Loucy (cell line): Measurements from ENCODE around the gene CTDSP2.

Experiments used
- H2AFZ ChIP-seq: fragments of 200-600 bp; sonication (generic); 2 replicates; pipeline ENCODE4 v1.6.0; 2016; ENCODE audit warnings: antibody characterized with exemption, mild to moderate bottlenecking, low read length, moderate library complexity
- H3F3A ChIP-seq: fragments of 200-600 bp; 2 replicates; pipeline ENCODE4 v1.6.0; 2016; ENCODE audit warnings: antibody characterized with exemption, low read depth, mild to moderate bottlenecking
- H3K27me3 ChIP-seq: fragments of 200-600 bp; sonication (generic); 2 replicates; pipeline ENCODE4 v1.6.1; 2014; ENCODE audit warnings: low read length, mild to moderate bottlenecking; ENCODE audit not compliant: insufficient read depth, poor library complexity, severe bottlenecking
- H3K36me3 ChIP-seq: fragments of 200-600 bp; sonication (generic); 2 replicates; pipeline ENCODE4 v1.6.1; 2016; ENCODE audit warnings: low read length; ENCODE audit not compliant: insufficient read depth
- H3K4me1 ChIP-seq: fragments of 200-600 bp; sonication (generic); 2 replicates; pipeline ENCODE4 v1.5.1; 2014; ENCODE audit warnings: low read length, mild to moderate bottlenecking; ENCODE audit not compliant: insufficient read depth, poor library complexity, severe bottlenecking
- H3K4me2 ChIP-seq: fragments of 200-600 bp; sonication (generic); 2 replicates; pipeline ENCODE4 v1.6.0; 2014; ENCODE audit warnings: antibody characterized with exemption, low read length, low read depth, mild to moderate bottlenecking; ENCODE audit not compliant: poor library complexity, severe bottlenecking
- H3K4me3 ChIP-seq: fragments of 200-600 bp; sonication (generic); 2 replicates; pipeline ENCODE4 v1.5.1; 2014; ENCODE audit warnings: low read length, mild to moderate bottlenecking, mixed read lengths; ENCODE audit not compliant: poor library complexity, severe bottlenecking
- H3K79me2 ChIP-seq: fragments of 200-600 bp; sonication (generic); 2 replicates; pipeline ENCODE4 v1.6.1; 2014; ENCODE audit warnings: low read length; ENCODE audit not compliant: insufficient read depth
- H3K9ac ChIP-seq: fragments of 200-600 bp; sonication (generic); 2 replicates; pipeline ENCODE4 v1.6.0; 2014; ENCODE audit warnings: mild to moderate bottlenecking, low read depth, low read length, moderate library complexity; ENCODE audit not compliant: poor library complexity, severe bottlenecking
- H3K9me2 ChIP-seq: fragments of 200-600 bp; sonication (generic); replicated peaks from 2 replicates; pipeline ENCODE4 v1.6.1; 2016; ENCODE audit warnings: low read depth, low read length, mixed read lengths
- H3K9me3 ChIP-seq: fragments of 200-600 bp; sonication (generic); 2 replicates; pipeline ENCODE4 v1.6.1; 2014; ENCODE audit warnings: mild to moderate bottlenecking, antibody characterized with exemption, low read length, low read depth; ENCODE audit not compliant: insufficient read depth
- H4K20me1 ChIP-seq: fragments of 200-600 bp; sonication (generic); 2 replicates; pipeline ENCODE4 v1.6.0; 2014; ENCODE audit warnings: antibody characterized with exemption, low read length, mild to moderate bottlenecking; ENCODE audit not compliant: insufficient read depth, poor library complexity, severe bottlenecking
- EZH2phosphoT487 ChIP-seq: fragments of 200-600 bp; IDR thresholded peaks from 2 replicates; pipeline ENCODE4 v1.6.1; 2018; ENCODE audit warnings: antibody characterized with exemption, mild to moderate bottlenecking, moderate library complexity, borderline replicate concordance
- TF ChIP-seq, protein P1 (sequence below): fragments of 200-600 bp; sonication (generic); conservative IDR thresholded peaks from 2 replicates; pipeline ENCODE4 v1.5.1; 2014; ENCODE audit warnings: mild to moderate bottlenecking, antibody characterized with exemption, low read length

CTDSP2 gene

GRCh38 chr12:57815177-57816000, 31.1 kb downstream of the CTDSP2 start:
- Histone ChIP-seq H3K4me1 (no peaks in the 10 kb centered on the region), H3K9ac (no peak overlapping the region), H3K4me3 (no peak overlapping the region), H3K4me2 (no peak overlapping the region), H3K9me2 (no peaks in the 10 kb centered on the region), H4K20me1 (no peaks in the 10 kb centered on the region), H3F3A (no peaks in the 10 kb centered on the region), H3K36me3 (peaks cover 5% of the 10 kb centered on the region; the same call in 1 of the 2 replicates), H2AFZ (no peak overlapping the region), H3K27me3 (no peaks in the 10 kb centered on the region), H3K9me3 (no peaks in the 10 kb centered on the region), H3K79me2 (no peaks in the 10 kb centered on the region)
- TF ChIP-seq, protein P1, sequence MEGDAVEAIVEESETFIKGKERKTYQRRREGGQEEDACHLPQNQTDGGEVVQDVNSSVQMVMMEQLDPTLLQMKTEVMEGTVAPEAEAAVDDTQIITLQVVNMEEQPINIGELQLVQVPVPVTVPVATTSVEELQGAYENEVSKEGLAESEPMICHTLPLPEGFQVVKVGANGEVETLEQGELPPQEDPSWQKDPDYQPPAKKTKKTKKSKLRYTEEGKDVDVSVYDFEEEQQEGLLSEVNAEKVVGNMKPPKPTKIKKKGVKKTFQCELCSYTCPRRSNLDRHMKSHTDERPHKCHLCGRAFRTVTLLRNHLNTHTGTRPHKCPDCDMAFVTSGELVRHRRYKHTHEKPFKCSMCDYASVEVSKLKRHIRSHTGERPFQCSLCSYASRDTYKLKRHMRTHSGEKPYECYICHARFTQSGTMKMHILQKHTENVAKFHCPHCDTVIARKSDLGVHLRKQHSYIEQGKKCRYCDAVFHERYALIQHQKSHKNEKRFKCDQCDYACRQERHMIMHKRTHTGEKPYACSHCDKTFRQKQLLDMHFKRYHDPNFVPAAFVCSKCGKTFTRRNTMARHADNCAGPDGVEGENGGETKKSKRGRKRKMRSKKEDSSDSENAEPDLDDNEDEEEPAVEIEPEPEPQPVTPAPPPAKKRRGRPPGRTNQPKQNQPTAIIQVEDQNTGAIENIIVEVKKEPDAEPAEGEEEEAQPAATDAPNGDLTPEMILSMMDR = no peak
- TF ChIP-seq EZH2phosphoT487 = no peak

DNA sequence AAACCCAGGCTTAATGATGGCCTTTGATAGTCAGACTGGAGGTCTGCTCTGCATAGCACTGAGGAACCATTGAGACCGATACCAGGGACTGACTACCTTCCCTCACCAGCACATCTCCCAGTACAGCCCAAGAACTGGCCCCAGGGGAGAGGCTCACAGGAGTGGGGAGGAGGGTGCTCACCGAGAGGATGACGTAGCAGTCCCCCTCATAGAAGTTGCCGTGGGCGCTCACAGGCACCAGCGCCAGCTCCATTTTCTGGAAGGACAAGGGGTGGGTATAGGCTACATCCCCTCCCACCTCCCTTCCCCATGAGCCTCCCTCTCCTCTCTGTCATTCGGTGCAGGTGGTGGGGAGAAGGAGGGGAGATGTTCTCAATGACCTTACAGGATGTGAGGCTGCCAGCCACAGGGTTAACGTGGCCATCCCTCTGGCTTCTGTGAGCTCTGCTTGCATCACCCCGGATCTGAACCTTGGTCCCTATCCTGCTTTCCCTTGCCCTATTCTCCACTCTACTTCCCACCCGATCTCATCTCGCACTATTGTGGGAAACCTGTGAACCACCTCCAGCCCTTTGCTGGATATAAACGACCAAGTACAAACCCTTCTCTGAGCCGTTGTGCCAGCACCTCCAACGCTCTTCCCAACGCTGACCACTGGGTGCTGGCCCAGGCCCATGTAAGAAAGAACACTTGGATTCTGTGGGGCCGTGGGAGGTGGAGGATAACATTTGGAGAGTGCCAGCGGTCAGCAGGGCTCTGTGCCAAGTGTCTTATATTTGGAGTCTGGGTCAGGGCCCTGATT, 32.4 kb downstream of the CTDSP2 start:
- Histone ChIP-seq H3K27me3 (no peaks in the 10 kb centered on the region), H3K4me1 (no peaks in the 10 kb centered on the region), H3K4me3 (no peak overlapping the region), H3K9me2 (no peaks in the 10 kb centered on the region), H3F3A (no peaks in the 10 kb centered on the region), H4K20me1 (no peaks in the 10 kb centered on the region), H3K36me3 (no peaks in the 10 kb centered on the region), H3K9me3 (no peaks in the 10 kb centered on the region), H3K79me2 (no peaks in the 10 kb centered on the region), H2AFZ (no peak overlapping the region), H3K4me2 (no peak overlapping the region), H3K9ac (no peak overlapping the region)
- no peak for TF ChIP-seq EZH2phosphoT487
- TF ChIP-seq, protein P1 = no peak

- no peak for TF ChIP-seq EZH2phosphoT487
- TF ChIP-seq, protein P1 = no peak
- Histone ChIP-seq H3K27me3 (no peaks in the 10 kb centered on the region), H3K9me2 (no peaks in the 10 kb centered on the region), H3F3A (no peaks in the 10 kb centered on the region), H2AFZ (no peak overlapping the region), H3K36me3 (0 out of 2 replicates have a peak, but pooled peaks cover under 1% of the 10 kb centered on the region), H3K9me3 (no peaks in the 10 kb centered on the region), H3K4me3 (no peak overlapping the region), H3K4me2 (no peak overlapping the region), H3K9ac (no peak overlapping the region), H3K79me2 (no peaks in the 10 kb centered on the region), H4K20me1 (no peaks in the 10 kb centered on the region), H3K4me1 (no peaks in the 10 kb centered on the region)
Measured at GRCh38 chr12:57813111-57813970, 33.2 kb downstream of the CTDSP2 start.
